Dermis lymphatic vessel endothelial cell (primary cell): ENCODE results near the gene PRIM1. TPM values are rescaled to one million over a fixed set of nuclear protein-coding genes. Genes with fewer than 3 reads are reported as not detected.

Experiments
- total RNA-seq: library from RNA; depleted of rRNA; stranded (reverse); fragments of >200 nt; gene quantifications from 2 replicates; pipeline ENCODE4 v1.2.1, GENCODE V29; 2014

The PRIM1 gene
- 3.3 and 4.7 TPM in 2 replicates for total RNA-seq

GRCh38 chr12:56751712-56752598 lies at the start of gene PRIM1:
Gene PRIM1, minus strand, starts transcription at chr12:56752323. Its CDS starts 25 bp downstream, at chr12:56752298.

GRCh38 chr12:56724972-56725722 lies 27.0 kb downstream of the PRIM1 start, which contains the start of gene NACA:
Gene NACA, minus strand, starts transcription at chr12:56725299. Its CDS starts 778 bp downstream, at chr12:56724521.

GRCh38 chr12:56688129-56688845 lies 63.8 kb downstream of the PRIM1 start, which contains the start of gene PTGES3:
Gene PTGES3, minus strand, starts transcription at chr12:56688284. Its CDS starts 285 bp downstream, at chr12:56687999.

Other genes starting within 250 kb of the PRIM1 start
- gene RBMS2, start 230.5 kb downstream of the PRIM1 start, total RNA-seq = 42.8 and 44.4 TPM in 2 replicates
- gene BAZ2A, start 122.0 kb downstream of the PRIM1 start, total RNA-seq = 22.3 and 23.8 TPM in 2 replicates
- gene ATP5F1B, start 106.3 kb downstream of the PRIM1 start, total RNA-seq = 472 and 500 TPM in 2 replicates
- gene PTGES3, start 64.0 kb downstream of the PRIM1 start, total RNA-seq = 46.1 and 63.1 TPM in 2 replicates
- gene NACA, start 27.0 kb downstream of the PRIM1 start, total RNA-seq = 1,523 and 1,672 TPM in 2 replicates
- 0.09 TPM in 1 of 2 replicates, not detected in the other for gene HSD17B6, start 11.0 kb upstream of the PRIM1 start, total RNA-seq
- not detected in 2 replicates for gene SDR9C7, start 182.1 kb upstream of the PRIM1 start, total RNA-seq
- 0.09 TPM in 1 of 2 replicates, not detected in the other for gene RDH16, start 205.3 kb upstream of the PRIM1 start, total RNA-seq